ENCODE measurements around the gene SEC14L5. TPM values are rescaled to one million over a fixed set of nuclear protein-coding genes. Genes with fewer than 3 reads are reported as not detected.

The SEC14L5 gene
- total and polyA plus RNA-seq, 10 donors: 0.06 to 0.94 (median 0.26) TPM; not detected in 1

GRCh38 chr16:5018793-5019192, 60.7 kb downstream of the SEC14L5 start:
- 59 to 68% (median 68%) methylated on average over 9 of the region's 9 CpGs for WGBS, 5 donors
- TF ChIP-seq POLR2A (IDR thresholded peaks at IDR 0.05) (no peak), POLR2AphosphoS5 (IDR thresholded peaks at IDR 0.05) (no peak), CTCF (IDR thresholded peaks at IDR 0.05 in 8 of 11, conservative IDR thresholded peaks at IDR 0.05 in 3 of 11) (no peak)
- no peak for DNase-seq
- H3K4me1 ChIP-seq: no peaks in the 10 kb centered on the region
- intact Hi-C loops (cut with DNase I; ENCODE audit: low total_unique reads): no loop called here
- H3K4me3 ChIP-seq: no peak overlapping the region
- no peak overlapping the region for H3K27ac ChIP-seq
- no peaks in the 10 kb centered on the region for H3K27me3 ChIP-seq (replicated peaks in 1 of 7)
- H3K9me3 ChIP-seq: no peaks in the 10 kb centered on the region
- no peaks in the 10 kb centered on the region for H3K36me3 ChIP-seq

GRCh38 chr16:5019775-5020174, 61.6 kb downstream of the SEC14L5 start:
- H3K27ac ChIP-seq: no peak overlapping the region
- intact Hi-C loops (cut with DNase I; ENCODE audit: low total_unique reads): no loop called here

GRCh38 chr16:5020551-5020950, 62.4 kb downstream of the SEC14L5 start:
- Histone ChIP-seq H3K27me3 (replicated peaks in 1 of 7) (no peaks in the 10 kb centered on the region), H3K4me3 (no peak overlapping the region), H3K4me1 (no peaks in the 10 kb centered on the region), H3K36me3 (peaks cover 0 to 14% (median 7%) of the 10 kb centered on the region in 6 donors), H3K27ac (no peak overlapping the region), H3K9me3 (no peaks in the 10 kb centered on the region)
- intact Hi-C loops (cut with DNase I; ENCODE audit: low total_unique reads): no loop called here
- no peak for DNase-seq
- no peak for TF ChIP-seq POLR2AphosphoS5 (IDR thresholded peaks at IDR 0.05)
- TF ChIP-seq CTCF (IDR thresholded peaks at IDR 0.05 in 8 of 11, conservative IDR thresholded peaks at IDR 0.05 in 3 of 11): no peak
- no peak for TF ChIP-seq POLR2A (IDR thresholded peaks at IDR 0.05)
- 56 to 89% (median 78%) methylated on average over 12 to 15 of the region's 15 CpGs for WGBS, 5 donors

More at GRCh38 chr16:5019775-5020174, 61.6 kb downstream of the SEC14L5 start:
- H3K4me1 ChIP-seq: no peaks in the 10 kb centered on the region
- DNase-seq: no peak
- no peak for TF ChIP-seq CTCF (IDR thresholded peaks at IDR 0.05 in 8 of 11, conservative IDR thresholded peaks at IDR 0.05 in 3 of 11)
- TF ChIP-seq POLR2A (IDR thresholded peaks at IDR 0.05): no peak
- TF ChIP-seq POLR2AphosphoS5 (IDR thresholded peaks at IDR 0.05): no peak
- peaks cover 0 to 6% (median 2%) of the 10 kb centered on the region in 6 donors for H3K36me3 ChIP-seq
- H3K9me3 ChIP-seq: no peaks in the 10 kb centered on the region
- H3K27me3 ChIP-seq (replicated peaks in 1 of 7): no peaks in the 10 kb centered on the region
- WGBS, 5 donors: 70 to 82% (median 76%) methylated on average over 6 of the region's 6 CpGs
- no peak overlapping the region for H3K4me3 ChIP-seq

- peaks cover 0 to 30% (median 14%) of the 10 kb centered on the region in 6 donors for H3K36me3 ChIP-seq
- TF ChIP-seq POLR2AphosphoS5 (IDR thresholded peaks at IDR 0.05) (no peak), CTCF (IDR thresholded peaks at IDR 0.05 in 8 of 11, conservative IDR thresholded peaks at IDR 0.05 in 3 of 11) (no peak), POLR2A (IDR thresholded peaks at IDR 0.05) (no peak)
- no peaks in the 10 kb centered on the region for H3K4me1 ChIP-seq
- no peak overlapping the region for H3K27ac ChIP-seq
- no peaks in the 10 kb centered on the region for H3K9me3 ChIP-seq
- 80 to 92% (median 82%) methylated on average over 6 of the region's 6 CpGs for WGBS, 5 donors
- intact Hi-C loops (cut with DNase I; ENCODE audit: low total_unique reads): no loop called here
- no peaks in the 10 kb centered on the region for H3K27me3 ChIP-seq (replicated peaks in 1 of 7)
- DNase-seq: no peak
- H3K4me3 ChIP-seq: no peak overlapping the region
These were observed 64.4 kb downstream of the SEC14L5 start for GRCh38 chr16:5022521-5022920.

All from spleen (tissue), 11 donors.